ENCODE data around the gene MRE11. TPM values are rescaled to one million over a fixed set of nuclear protein-coding genes. Genes with fewer than 3 reads are reported as not detected.

The MRE11 gene
- total RNA-seq, 1 experiment from 2014 or later = 40.7 TPM

DNA sequence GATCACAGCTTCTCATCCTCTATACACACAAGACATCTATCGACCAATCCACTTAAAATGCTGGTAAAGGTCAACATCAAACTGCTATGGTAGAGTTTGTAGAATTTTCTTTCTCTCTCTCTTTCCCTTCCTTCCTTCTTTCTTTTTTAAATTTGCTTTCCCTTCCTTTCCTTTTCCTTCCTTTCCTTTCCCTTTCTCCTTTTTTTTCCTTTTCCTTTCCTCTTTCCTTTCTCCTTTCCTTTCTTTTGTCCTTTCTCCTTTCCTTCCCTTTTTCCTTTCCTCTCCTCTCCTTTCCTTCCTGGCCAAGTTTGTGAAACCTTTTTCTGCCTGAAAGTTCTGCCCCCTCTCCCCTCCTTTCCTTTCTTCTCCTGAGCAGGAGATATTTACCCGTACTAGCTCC, 21.8 kb upstream of the MRE11 start:
- no peak overlapping the region for H3K4me2 ChIP-seq (ENCODE audit: insufficient read depth, insufficient read length, low read length)
- Mint-ChIP-seq H3K27me3 (ENCODE audit: low read depth) (peaks cover 54% of the 10 kb centered on the region), H3K27ac (no peak overlapping the region), H3K4me3 (no peak overlapping the region), H3K4me1 (peaks cover 6 to 9% of the 10 kb centered on the region in 2 experiments; a peak in 3 of 4 replicates), H3K36me3 (ENCODE audit: insufficient read depth in 1 of 3, low read depth in 3 of 3) (no peaks in the 10 kb centered on the region), H3K9me3 (peaks cover 0 to 5% of the 10 kb centered on the region in 2 experiments; a peak in 2 of 5 replicates)
- no peak overlapping the region for H3K23ac ChIP-seq (ENCODE audit: insufficient read length, low read depth, low read length)
- no peaks in the 10 kb centered on the region for H4K20me1 ChIP-seq (ENCODE audit: control insufficient read depth, insufficient read depth, insufficient read length)
- no peaks in the 10 kb centered on the region for H3K9me3 ChIP-seq (ENCODE audit: control insufficient read depth, low read depth, low read length)
- H3K4me1 ChIP-seq (ENCODE audit: insufficient read depth, low read length) = peaks cover 2% of the 10 kb centered on the region; the same call in 1 of the 2 replicates
- no peak overlapping the region for H3K56ac ChIP-seq (ENCODE audit: insufficient read length, low read depth, low read length)
- no peak overlapping the region for H4K8ac ChIP-seq (replicated peaks; ENCODE audit: insufficient read length, low read depth, low read length)
- WGBS (ENCODE audit: extremely low coverage, insufficient read length, low lambda C conversion rate) = no CpG with 5 or more reads among the region's 2 CpGs
- peaks cover 1% of the 10 kb centered on the region; the same call in 1 of the 2 replicates for H3K79me2 ChIP-seq (ENCODE audit: insufficient read depth, low read length)
- H3K27me3 ChIP-seq (ENCODE audit: insufficient read depth, low read length) = no peaks in the 10 kb centered on the region; the same call in none of the 2 replicates
- TF ChIP-seq, protein P1, sequence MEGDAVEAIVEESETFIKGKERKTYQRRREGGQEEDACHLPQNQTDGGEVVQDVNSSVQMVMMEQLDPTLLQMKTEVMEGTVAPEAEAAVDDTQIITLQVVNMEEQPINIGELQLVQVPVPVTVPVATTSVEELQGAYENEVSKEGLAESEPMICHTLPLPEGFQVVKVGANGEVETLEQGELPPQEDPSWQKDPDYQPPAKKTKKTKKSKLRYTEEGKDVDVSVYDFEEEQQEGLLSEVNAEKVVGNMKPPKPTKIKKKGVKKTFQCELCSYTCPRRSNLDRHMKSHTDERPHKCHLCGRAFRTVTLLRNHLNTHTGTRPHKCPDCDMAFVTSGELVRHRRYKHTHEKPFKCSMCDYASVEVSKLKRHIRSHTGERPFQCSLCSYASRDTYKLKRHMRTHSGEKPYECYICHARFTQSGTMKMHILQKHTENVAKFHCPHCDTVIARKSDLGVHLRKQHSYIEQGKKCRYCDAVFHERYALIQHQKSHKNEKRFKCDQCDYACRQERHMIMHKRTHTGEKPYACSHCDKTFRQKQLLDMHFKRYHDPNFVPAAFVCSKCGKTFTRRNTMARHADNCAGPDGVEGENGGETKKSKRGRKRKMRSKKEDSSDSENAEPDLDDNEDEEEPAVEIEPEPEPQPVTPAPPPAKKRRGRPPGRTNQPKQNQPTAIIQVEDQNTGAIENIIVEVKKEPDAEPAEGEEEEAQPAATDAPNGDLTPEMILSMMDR (conservative IDR thresholded peaks at IDR 0.05) = no peak
- no peak overlapping the region for H2AK5ac ChIP-seq (ENCODE audit: insufficient read length, low read length)
- no peak overlapping the region for H2BK15ac ChIP-seq (ENCODE audit: low read depth, low read length)
- H3K18ac ChIP-seq (ENCODE audit: insufficient read length, low read depth, low read length) = no peak overlapping the region
- no peak overlapping the region for H3K9ac ChIP-seq (ENCODE audit: extremely low read depth, insufficient read length, low read length)
- no peak overlapping the region for H4K5ac ChIP-seq (ENCODE audit: insufficient read length, low read depth, low read length)
- H4K91ac ChIP-seq (ENCODE audit: insufficient read length, low read depth, low read length) = no peak overlapping the region
- DNase-seq = no peak
- no peaks in the 10 kb centered on the region for H3K79me1 ChIP-seq (ENCODE audit: insufficient read depth, low read depth, low read length, poor library complexity, severe bottlenecking)
- no peak overlapping the region for H2BK20ac ChIP-seq (ENCODE audit: low read depth, low read length, poor library complexity, severe bottlenecking)
- H3K4ac ChIP-seq (ENCODE audit: low read depth, low read length) = no peak overlapping the region
- H2BK12ac ChIP-seq (ENCODE audit: insufficient read length, low read depth, low read length) = no peak overlapping the region
- no peak overlapping the region for H3T11ph ChIP-seq (ENCODE audit: low read length)
- no peak overlapping the region for H2AFZ ChIP-seq (ENCODE audit: low read length)
- H2BK5ac ChIP-seq (ENCODE audit: insufficient read length, low read length) = no peak overlapping the region
- H3K14ac ChIP-seq (ENCODE audit: insufficient read depth, low read length) = no peak overlapping the region
- H3K27ac ChIP-seq (ENCODE audit: insufficient read length, low read depth, low read length) = no peak overlapping the region
- peaks cover 10% of the 10 kb centered on the region for H3K23me2 ChIP-seq (ENCODE audit: insufficient read length, low read depth, low read length, poor library complexity, severe bottlenecking)
- H2BK120ac ChIP-seq (ENCODE audit: low read depth, low read length, poor library complexity, severe bottlenecking) = no peak overlapping the region

Measured in H9 (cell line).